HFF-Myc (cell line): Measurements from ENCODE around the gene BTNL8.

ENCODE experiments used
- DNase-seq: peaks from one replicate; pipeline ENCODE4 v3.0.0-alpha.2; 2011; ENCODE audit warnings: low read depth; ENCODE audit errors: extremely low read depth
- H3K4me3 ChIP-seq: replicated peaks from 2 replicates; pipeline ENCODE4 v1.5.1; 2011; ENCODE audit warnings: low read depth, mild to moderate bottlenecking, control low read depth, low read length
- CTCF ChIP-seq: IDR thresholded peaks from 2 replicates; pipeline ENCODE4 v1.5.1; 2012; ENCODE audit warnings: mild to moderate bottlenecking, low read depth, low read length, control low read depth; ENCODE audit errors: missing control alignments

The BTNL8 gene

GRCh38 chr5:180908998-180909731, 10.2 kb downstream of the BTNL8 start:
- DNase-seq: no peak
- no peak overlapping the region for H3K4me3 ChIP-seq
- no peak for TF ChIP-seq CTCF

GRCh38 chr5:180909782-180910181, 10.8 kb downstream of the BTNL8 start:
- no peak for TF ChIP-seq CTCF
- DNase-seq: no peak
- no peak overlapping the region for H3K4me3 ChIP-seq

- no peak for TF ChIP-seq CTCF
- H3K4me3 ChIP-seq: no peak overlapping the region
- no peak for DNase-seq
These were observed 11.2 kb downstream of the BTNL8 start for GRCh38 chr5:180910182-180910581.

DNA sequence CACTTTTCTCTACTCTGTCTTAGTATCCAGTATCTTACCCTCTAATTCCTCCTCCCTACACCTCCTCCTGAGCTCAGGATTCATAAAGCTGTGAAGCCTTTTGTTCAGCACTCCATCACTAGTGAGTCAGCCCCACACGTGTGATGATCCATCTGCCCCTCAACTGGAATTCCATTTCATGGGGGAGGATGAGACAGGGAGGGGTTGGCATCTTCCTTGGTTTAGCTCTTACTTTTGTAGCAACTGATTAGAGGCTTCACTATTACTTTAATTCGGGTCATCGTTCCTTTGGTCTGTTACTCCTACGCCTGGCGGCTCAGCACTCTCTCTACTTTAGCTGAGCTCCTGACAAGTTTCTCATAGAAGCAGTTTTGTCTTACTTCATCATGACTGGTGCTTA, 11.8 kb downstream of the BTNL8 start:
- H3K4me3 ChIP-seq: no peak overlapping the region
- DNase-seq: no peak
- no peak for TF ChIP-seq CTCF

DNA sequence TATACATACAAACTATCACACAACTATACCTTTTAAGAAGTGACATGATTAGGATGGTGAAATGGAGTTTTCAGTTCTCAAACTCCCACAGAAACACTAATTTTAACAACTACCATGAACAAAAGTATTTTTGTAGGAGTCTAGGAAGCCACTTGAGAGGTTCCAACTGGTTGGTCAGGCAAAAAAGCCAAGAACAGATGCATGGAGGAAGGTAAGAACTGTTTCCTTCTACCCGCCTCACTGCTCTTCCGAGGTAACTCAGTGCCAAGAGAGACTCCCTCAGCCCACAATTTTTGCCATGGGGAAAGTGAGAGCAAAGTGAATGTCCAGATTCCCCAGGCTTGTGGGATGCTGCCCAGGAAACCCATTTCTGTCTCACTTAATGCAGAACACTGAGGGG, 15.7 kb downstream of the BTNL8 start:
- TF ChIP-seq CTCF: no peak

DNA sequence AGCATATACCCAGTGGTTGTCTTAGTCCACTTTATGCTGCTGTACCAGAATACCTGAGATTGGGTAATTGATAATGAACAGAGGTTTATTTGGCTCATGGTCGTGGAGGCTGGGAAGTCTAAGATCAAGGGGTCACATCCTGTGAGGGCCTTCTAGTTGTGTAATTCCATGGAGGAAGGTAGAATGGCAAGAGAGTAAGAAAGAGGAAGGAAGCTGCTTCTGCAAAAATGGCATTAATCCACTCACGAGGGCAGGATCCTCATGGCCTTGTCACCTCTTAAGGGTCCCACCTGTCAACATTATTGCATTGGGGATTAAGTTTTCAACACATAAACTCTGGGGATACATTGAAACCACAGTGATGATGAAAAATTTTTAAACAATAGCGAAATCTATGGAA, 17.0 kb downstream of the BTNL8 start:
- no peak for TF ChIP-seq CTCF
- no peak for DNase-seq
- no peak overlapping the region for H3K4me3 ChIP-seq

More for the DNA sequence above, 15.7 kb downstream of the BTNL8 start:
- H3K4me3 ChIP-seq: no peak overlapping the region
- no peak for DNase-seq

- DNase-seq: no peak
- no peak overlapping the region for H3K4me3 ChIP-seq
- no peak for TF ChIP-seq CTCF
These were observed 19.4 kb downstream of the BTNL8 start for GRCh38 chr5:180918380-180918779.
